Keratinocyte (primary cell): Measurements from ENCODE around the gene GABRB1. TPM values are rescaled to one million over a fixed set of nuclear protein-coding genes. Genes with fewer than 3 reads are reported as not detected.

ENCODE experiments used
- DNase-seq: peaks from one replicate; pipeline ENCODE4 v3.0.0-alpha.2; 2011; ENCODE audit warnings: low read depth, missing footprints, low spot score
- FAIRE-seq: peaks from 2 replicates; lab custom pipeline; 2011; peaks lifted over from hg19 to GRCh38; lab: Jason Lieb, UNC
- H2AFZ ChIP-seq: 2 replicates; pipeline ENCODE4 v1.6.0; 2012; ENCODE audit warnings: low read length, control low read depth, inconsistent platforms; ENCODE audit not compliant: control insufficient read depth
- H3K27ac ChIP-seq: 2 replicates; pipeline ENCODE4 v1.5.1; 2011; ENCODE audit warnings: low read length; ENCODE audit not compliant: control insufficient read depth, insufficient read depth
- H3K27me3 ChIP-seq: 3 replicates; pipeline ENCODE4 v1.6.0; 2011; ENCODE audit warnings: low read length; ENCODE audit not compliant: control insufficient read depth, insufficient read depth; ENCODE audit errors: extremely low read depth
- H3K36me3 ChIP-seq, 2 experiments: 2 replicates in 1 of 2; 3 replicates in 1 of 2; pipeline ENCODE4 v1.5.1; 2011; ENCODE audit warnings: low read length in 2 of 2, mild to moderate bottlenecking in 1 of 2; ENCODE audit not compliant: control insufficient read depth in 2 of 2, insufficient read depth in 2 of 2; ENCODE audit errors: extremely low read depth in 1 of 2
- H3K4me1 ChIP-seq: 3 replicates; pipeline ENCODE4 v1.5.1; 2011; ENCODE audit warnings: low read length; ENCODE audit not compliant: control insufficient read depth, insufficient read depth; ENCODE audit errors: extremely low read depth
- H3K4me2 ChIP-seq: 3 replicates; pipeline ENCODE4 v1.6.0; 2011; ENCODE audit warnings: low read depth, low read length; ENCODE audit not compliant: control insufficient read depth, insufficient read depth; ENCODE audit errors: extremely low read depth
- H3K4me3 ChIP-seq, 3 experiments: fragments of 200-600 bp in 1 of 3; sonication (generic) in 1 of 3; 2 replicates in 2 of 3; 3 replicates in 1 of 3; pipeline ENCODE4 v1.5.1; 2011 to 2016; ENCODE audit warnings: low read length in 3 of 3, mild to moderate bottlenecking in 3 of 3, control low read depth in 2 of 3, inconsistent platforms in 1 of 3, low read depth in 1 of 3, mixed read lengths in 1 of 3, mixed run types in 1 of 3, moderate library complexity in 1 of 3; ENCODE audit not compliant: control insufficient read depth in 2 of 3, insufficient read depth in 2 of 3; ENCODE audit errors: extremely low read depth in 1 of 3
- H3K79me2 ChIP-seq: 2 replicates; pipeline ENCODE4 v1.6.0; 2012; ENCODE audit warnings: low read length; ENCODE audit not compliant: control insufficient read depth, insufficient read depth
- H3K9ac ChIP-seq: 3 replicates; pipeline ENCODE4 v1.6.0; 2011; ENCODE audit warnings: low read length; ENCODE audit not compliant: control insufficient read depth, insufficient read depth; ENCODE audit errors: extremely low read depth
- H3K9me1 ChIP-seq: 3 replicates; pipeline ENCODE4 v1.6.0; 2011; ENCODE audit warnings: low read length; ENCODE audit not compliant: control insufficient read depth, insufficient read depth; ENCODE audit errors: extremely low read depth
- H3K9me3 ChIP-seq: 2 replicates; pipeline ENCODE4 v1.5.1; 2012; ENCODE audit warnings: low read depth, low read length; ENCODE audit not compliant: control insufficient read depth
- H4K20me1 ChIP-seq: 3 replicates; pipeline ENCODE4 v1.6.0; 2011; ENCODE audit warnings: low read length; ENCODE audit not compliant: control insufficient read depth, insufficient read depth; ENCODE audit errors: extremely low read depth
- EZH2 ChIP-seq: IDR thresholded peaks from one replicate; pipeline ENCODE4 v1.6.1; 2012; ENCODE audit warnings: inconsistent platforms, mild to moderate bottlenecking, low read length, moderate library complexity
- dilution Hi-C: fragments of 300-500 bp; cut with MboI; formaldehyde crosslinking; loops from one replicate; pipeline ENCODE4 v1.7.0; 2020; ENCODE audit warnings: low sequenced_read_pairs; ENCODE audit not compliant: extremely low pct_ligation_motif_present
- polyA plus RNA-seq, 5 experiments: library from polyadenylated mRNA; depleted of rRNA in 3 of 5; stranded (reverse) in 3 of 5; stranded (forward) in 1 of 5; unstranded in 1 of 5; fragments of >200 nt; gene quantifications; 1 replicate in 1 of 5; 2 replicates in 3 of 5; 3 replicates in 1 of 5; pipeline versions ENCODE4 v1.2.1 to v1.2.3, GENCODE V29; 2011 to 2012; ENCODE audit warnings: missing spikeins in 2 of 5, low read depth in 1 of 5, low replicate concordance in 1 of 5
- TF ChIP-seq, protein P1 (sequence below), 3 experiments: IDR thresholded peaks in 1 of 3; conservative IDR thresholded peaks in 1 of 3; optimal IDR thresholded peaks in 1 of 3; 2 replicates in 2 of 3; 3 replicates in 1 of 3; pipeline versions ENCODE3 to v1.5.1; 2011; ENCODE audit warnings: low read length in 3 of 3, mild to moderate bottlenecking in 3 of 3, moderate library complexity in 2 of 3, control low read depth in 1 of 3, inconsistent platforms in 1 of 3; ENCODE audit not compliant: insufficient read depth in 2 of 3; ENCODE audit errors: extremely low read depth in 1 of 3

The GABRB1 gene
- polyA plus RNA-seq, 1 donor (not counting 4 experiments of a cell fraction or from before 2014, with no cell fraction given) = not detected

DNA sequence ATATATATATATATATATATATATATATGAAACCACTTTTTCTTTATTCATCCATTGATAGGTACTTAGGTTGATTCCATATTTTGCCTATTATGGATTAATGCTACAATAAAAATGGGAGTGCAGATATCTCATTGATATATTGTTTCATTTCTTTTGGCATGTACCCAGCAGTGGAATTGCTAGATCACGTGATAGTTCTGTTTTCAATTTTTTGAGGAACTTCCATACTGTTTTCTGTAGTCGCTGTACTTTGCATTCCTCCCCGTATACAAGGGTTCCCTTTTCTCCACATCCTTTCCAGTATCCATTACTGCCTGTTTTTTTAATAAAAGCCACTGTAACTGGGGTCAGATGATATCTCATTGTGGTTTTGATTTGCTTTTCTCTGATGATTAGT, 124.6 kb downstream of the GABRB1 start:
- no peak overlapping the region for H3K9ac ChIP-seq
- DNase-seq (no peak), FAIRE-seq (no peak)
- TF ChIP-seq, protein P1, sequence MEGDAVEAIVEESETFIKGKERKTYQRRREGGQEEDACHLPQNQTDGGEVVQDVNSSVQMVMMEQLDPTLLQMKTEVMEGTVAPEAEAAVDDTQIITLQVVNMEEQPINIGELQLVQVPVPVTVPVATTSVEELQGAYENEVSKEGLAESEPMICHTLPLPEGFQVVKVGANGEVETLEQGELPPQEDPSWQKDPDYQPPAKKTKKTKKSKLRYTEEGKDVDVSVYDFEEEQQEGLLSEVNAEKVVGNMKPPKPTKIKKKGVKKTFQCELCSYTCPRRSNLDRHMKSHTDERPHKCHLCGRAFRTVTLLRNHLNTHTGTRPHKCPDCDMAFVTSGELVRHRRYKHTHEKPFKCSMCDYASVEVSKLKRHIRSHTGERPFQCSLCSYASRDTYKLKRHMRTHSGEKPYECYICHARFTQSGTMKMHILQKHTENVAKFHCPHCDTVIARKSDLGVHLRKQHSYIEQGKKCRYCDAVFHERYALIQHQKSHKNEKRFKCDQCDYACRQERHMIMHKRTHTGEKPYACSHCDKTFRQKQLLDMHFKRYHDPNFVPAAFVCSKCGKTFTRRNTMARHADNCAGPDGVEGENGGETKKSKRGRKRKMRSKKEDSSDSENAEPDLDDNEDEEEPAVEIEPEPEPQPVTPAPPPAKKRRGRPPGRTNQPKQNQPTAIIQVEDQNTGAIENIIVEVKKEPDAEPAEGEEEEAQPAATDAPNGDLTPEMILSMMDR (optimal IDR thresholded peaks at IDR 0.05 in 1 of 3, IDR thresholded peaks at IDR 0.05 in 1 of 3, conservative IDR thresholded peaks at IDR 0.05 in 1 of 3; ENCODE audit: extremely low read depth in 1 of 3, insufficient read depth in 2 of 3, low read length in 3 of 3) = no peak
- TF ChIP-seq EZH2 = no peak
- H3K4me2 ChIP-seq = no peak overlapping the region
- no peaks in the 10 kb centered on the region for H3K9me3 ChIP-seq
- no peaks in the 10 kb centered on the region for H4K20me1 ChIP-seq
- H3K9me1 ChIP-seq = no peaks in the 10 kb centered on the region
- H2AFZ ChIP-seq = no peak overlapping the region
- dilution Hi-C loops = no loop called here
- no peaks in the 10 kb centered on the region for H3K27me3 ChIP-seq
- no peaks in the 10 kb centered on the region for H3K4me1 ChIP-seq
- H3K79me2 ChIP-seq = no peaks in the 10 kb centered on the region
- no peak overlapping the region for H3K27ac ChIP-seq
- no peak overlapping the region for H3K4me3 ChIP-seq
- H3K36me3 ChIP-seq = no peaks in the 10 kb centered on the region

DNA sequence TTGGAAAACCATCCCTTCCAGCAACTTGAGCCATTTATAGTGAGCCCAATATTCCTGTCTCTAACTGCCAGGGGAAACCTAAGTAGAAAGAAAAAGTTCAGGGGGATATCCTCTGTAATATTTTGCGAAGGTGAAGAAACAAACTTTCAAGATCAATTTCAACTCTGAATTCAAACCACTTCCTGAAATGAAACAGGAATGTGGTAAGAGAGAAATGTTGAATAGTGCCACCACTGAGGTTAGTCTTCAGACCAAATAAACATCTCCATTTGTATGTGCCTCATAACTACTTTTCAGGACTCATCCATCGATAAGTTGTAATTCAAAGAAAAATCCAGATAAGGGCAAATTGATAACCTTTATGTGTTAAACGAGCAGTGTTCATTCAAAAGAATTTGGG, 128.7 kb downstream of the GABRB1 start:
- Histone ChIP-seq H3K4me1 (no peaks in the 10 kb centered on the region), H3K9me3 (no peaks in the 10 kb centered on the region), H3K27ac (no peak overlapping the region), H3K9ac (no peak overlapping the region), H3K4me2 (no peak overlapping the region), H3K79me2 (no peaks in the 10 kb centered on the region), H2AFZ (no peak overlapping the region), H3K27me3 (no peaks in the 10 kb centered on the region), H3K9me1 (no peaks in the 10 kb centered on the region), H3K4me3 (no peak overlapping the region), H4K20me1 (no peaks in the 10 kb centered on the region), H3K36me3 (no peaks in the 10 kb centered on the region)
- dilution Hi-C loops = no loop called here
- TF ChIP-seq EZH2 = no peak
- TF ChIP-seq, protein P1 (optimal IDR thresholded peaks at IDR 0.05 in 1 of 3, IDR thresholded peaks at IDR 0.05 in 1 of 3, conservative IDR thresholded peaks at IDR 0.05 in 1 of 3; ENCODE audit: extremely low read depth in 1 of 3, insufficient read depth in 2 of 3, low read length in 3 of 3) = no peak
- FAIRE-seq (no peak), DNase-seq (no peak)
